HCT116 (cell line): ENCODE data around the gene ABCC8. TPM values are rescaled to one million over a fixed set of nuclear protein-coding genes. Genes with fewer than 3 reads are reported as not detected.

Experiments used
- ATAC-seq: fragments of 200-7000 bp; cut with Tn5 transposase; 2 replicates; pipeline ENCODE4 v1.9.1; 2020; ENCODE audit warnings: mild to moderate bottlenecking, moderate library complexity
- BruUV-seq: library from RNA; stranded (reverse); fragments of 400-500 nt; replicated peaks from 2 replicates; lab custom pipeline; 2021; lab: Mats Ljungman, UMichigan
- CTCF ChIA-PET: fragments of 300-600 bp; sonication (Branson Sonifier 250); formaldehyde crosslinking; loops from one replicate; lab custom pipeline; 2021; ENCODE audit warnings: antibody characterized with exemption; lab: Charles Lee
- POLR2A ChIA-PET: fragments of 300-600, 350-600 bp; sonication (Branson Sonifier 250); formaldehyde crosslinking; loops from one replicate; lab custom pipeline; 2021; ENCODE audit warnings: antibody characterized with exemption; lab: Charles Lee
- RAD21 ChIA-PET, 2 experiments: fragments of 300-600 bp; sonication (Branson Sonifier 250); formaldehyde crosslinking; loops; one replicate each; lab custom pipeline; 2023; ENCODE audit warnings: low total read pairs in 2 of 2; ENCODE audit not compliant: uncharacterized antibody in 2 of 2, unreplicated experiment in 2 of 2, low non-redundant PET in 1 of 2; lab: Charles Lee
- DNase-seq: peaks from one replicate; pipeline ENCODE4 v3.0.0-alpha.2; 2010; ENCODE audit warnings: low read depth, low spot score
- H2AFZ ChIP-seq: fragments of 200-600 bp; shearing (Covaris generic), sonication (generic); 2 replicates; pipeline ENCODE4 v1.6.1; 2017; ENCODE audit warnings: low read depth, mixed run types, mixed read lengths, antibody characterized with exemption, low read length; ENCODE audit not compliant: poor library complexity, severe bottlenecking
- H3K27ac ChIP-seq: 2 replicates; pipeline ENCODE4 v1.5.1; 2012; ENCODE audit warnings: low read depth, low read length
- H3K27me3 ChIP-seq: fragments of 200-600 bp; sonication (generic); 2 replicates; pipeline ENCODE4 v1.6.1; 2016; ENCODE audit warnings: mixed run types, low read length, mixed read lengths; ENCODE audit not compliant: insufficient read depth
- H3K36me3 ChIP-seq, 2 experiments: fragments of 200-500 bp in 1 of 2; fragments of 200-600 bp in 1 of 2; sonication (Bioruptor generic) in 1 of 2; sonication (generic) in 1 of 2; 2 replicates each; pipeline versions ENCODE4 v1.5.1 to v1.6.1; 2014 to 2016; ENCODE audit warnings: low read length in 2 of 2, inconsistent platforms in 1 of 2, mixed read lengths in 1 of 2, mixed run types in 1 of 2; ENCODE audit not compliant: insufficient read depth in 2 of 2, control insufficient read depth in 1 of 2
- H3K4me1 ChIP-seq, 2 experiments: fragments of 200-600 bp in 1 of 2; sonication (generic) in 1 of 2; 2 replicates each; pipeline versions ENCODE4 v1.5.1 to v1.6.1; 2012 to 2017; ENCODE audit warnings: low read length in 2 of 2, inconsistent platforms in 1 of 2, mild to moderate bottlenecking in 1 of 2, mixed read lengths in 1 of 2, mixed run types in 1 of 2, moderate library complexity in 1 of 2; ENCODE audit not compliant: insufficient read depth in 2 of 2, control insufficient read depth in 1 of 2
- H3K4me2 ChIP-seq: fragments of 200-600 bp; sonication (generic); 2 replicates; pipeline ENCODE4 v1.6.1; 2017; ENCODE audit warnings: mixed run types, low read length, mixed read lengths
- H3K4me3 ChIP-seq, 2 experiments: fragments of 200-600 bp in 1 of 2; sonication (generic) in 1 of 2; replicated peaks in 1 of 2; 2 replicates each; pipeline ENCODE4 v1.5.1; 2011 to 2016; ENCODE audit warnings: low read length in 2 of 2, control low read depth in 1 of 2, low read depth in 1 of 2, mild to moderate bottlenecking in 1 of 2, mixed read lengths in 1 of 2, mixed run types in 1 of 2
- H3K79me2 ChIP-seq: fragments of 200-600 bp; sonication (generic); 2 replicates; pipeline ENCODE4 v1.6.1; 2017; ENCODE audit warnings: mild to moderate bottlenecking, mixed run types, low read length, moderate library complexity, mixed read lengths; ENCODE audit not compliant: insufficient read depth
- H3K9ac ChIP-seq: fragments of 200-600 bp; sonication (generic); 2 replicates; pipeline ENCODE4 v1.6.1; 2016; ENCODE audit warnings: low read length, mixed read lengths
- H3K9me2 ChIP-seq: fragments of 200-600 bp; sonication (generic), shearing (Covaris generic); 2 replicates; pipeline ENCODE4 v1.6.1; 2017; ENCODE audit warnings: mixed run types, mild to moderate bottlenecking, moderate library complexity; ENCODE audit not compliant: insufficient read depth
- H3K9me3 ChIP-seq, 2 experiments: fragments of 200-500 bp in 1 of 2; fragments of 200-600 bp in 1 of 2; sonication (Bioruptor generic) in 1 of 2; sonication (generic) in 1 of 2; 2 replicates each; pipeline ENCODE4 v1.6.1; 2014 to 2017; ENCODE audit warnings: low read length in 2 of 2, mixed read lengths in 2 of 2, inconsistent platforms in 1 of 2, low read depth in 1 of 2, mild to moderate bottlenecking in 1 of 2, mixed run types in 1 of 2, moderate library complexity in 1 of 2; ENCODE audit not compliant: control insufficient read depth in 1 of 2, insufficient read depth in 1 of 2
- H4K20me1 ChIP-seq: fragments of 200-600 bp; sonication (generic), shearing (Covaris generic); 2 replicates; pipeline ENCODE4 v1.6.1; 2017; ENCODE audit warnings: mixed run types, mild to moderate bottlenecking, moderate library complexity; ENCODE audit not compliant: insufficient read depth
- CBX3 ChIP-seq: IDR thresholded peaks from 2 replicates; pipeline ENCODE4 v1.6.1; 2012; ENCODE audit warnings: low read depth
- ELF1 ChIP-seq: IDR thresholded peaks from 2 replicates; pipeline ENCODE4 v1.6.1; 2012; ENCODE audit warnings: low read depth, borderline replicate concordance
- EZH2 ChIP-seq: fragments of 200-600 bp; sonication (generic); IDR thresholded peaks from 2 replicates; pipeline ENCODE4 v1.6.1; 2017; ENCODE audit warnings: antibody characterized with exemption, mixed run types
- EZH2phosphoT487 ChIP-seq: fragments of 200-600 bp; IDR thresholded peaks from 2 replicates; pipeline ENCODE4 v1.6.1; 2018; ENCODE audit warnings: antibody characterized with exemption, borderline replicate concordance
- FOSL1 ChIP-seq: IDR thresholded peaks from 2 replicates; pipeline ENCODE4 v1.6.1; 2012; ENCODE audit warnings: low read depth
- POLR2A ChIP-seq: IDR thresholded peaks from 2 replicates; pipeline ENCODE4 v1.7.0; 2011; ENCODE audit warnings: borderline replicate concordance; ENCODE audit not compliant: insufficient read depth, insufficient read length; ENCODE audit errors: extremely low read depth
- RAD21 ChIP-seq: IDR thresholded peaks from 2 replicates; pipeline ENCODE4 v1.6.1; 2012; ENCODE audit warnings: low read depth, mild to moderate bottlenecking
- SIN3A ChIP-seq: IDR thresholded peaks from 2 replicates; pipeline ENCODE4 v1.6.1; 2012; ENCODE audit warnings: low read depth
- SP1 ChIP-seq: IDR thresholded peaks from 2 replicates; pipeline ENCODE4 v1.6.1; 2012; ENCODE audit warnings: low read depth
- YY1 ChIP-seq: IDR thresholded peaks from 2 replicates; pipeline ENCODE4 v1.6.1; 2011; ENCODE audit warnings: low read length, low read depth, moderate library complexity, mild to moderate bottlenecking; ENCODE audit not compliant: insufficient replicate concordance; ENCODE audit errors: extremely low read depth
- ZFX ChIP-seq: fragments of 450-650 bp; IDR thresholded peaks from 2 replicates; pipeline ENCODE4 v1.6.1; 2017
- ZNF274 ChIP-seq: fragments of 200-500 bp; sonication (Bioruptor generic); IDR thresholded peaks from 2 replicates; pipeline ENCODE4 v1.6.1; 2014; ENCODE audit warnings: mild to moderate bottlenecking, low read depth, low read length, inconsistent platforms
- intact Hi-C: fragments of 100-400 bp; cut with micrococcal nuclease; formaldehyde crosslinking; loops from 2 replicates; pipeline ENCODE4 v1.10.0; 2022
- total RNA-seq: library from RNA; stranded (reverse); gene quantifications from one replicate; pipeline ENCODE4 v1.2.1, GENCODE V29; 2021; ENCODE audit not compliant: unreplicated experiment
- TF ChIP-seq, protein P1 (sequence below), 3 experiments: fragments of 200-600 bp in 1 of 3; sonication (generic) in 1 of 3; IDR thresholded peaks in 2 of 3; conservative IDR thresholded peaks in 1 of 3; 2 replicates each; pipeline ENCODE4 v1.5.1; 2012 to 2017; ENCODE audit warnings: low read depth in 2 of 3, low read length in 2 of 3, antibody characterized with exemption in 1 of 3, borderline replicate concordance in 1 of 3, control low read depth in 1 of 3, mild to moderate bottlenecking in 1 of 3, mixed read lengths in 1 of 3, mixed run types in 1 of 3, moderate library complexity in 1 of 3; ENCODE audit not compliant: insufficient read depth in 1 of 3
- TF ChIP-seq, protein P2 (sequence below): IDR thresholded peaks from 2 replicates; pipeline ENCODE4 v1.6.1; 2011; ENCODE audit warnings: mild to moderate bottlenecking, low read length, moderate library complexity; ENCODE audit not compliant: insufficient replicate concordance; ENCODE audit errors: extremely low read depth
- TF ChIP-seq, protein P3 (sequence below): IDR thresholded peaks from 2 replicates; pipeline ENCODE4 v1.6.1; 2012

The ABCC8 gene
- total RNA-seq, 1 experiment from 2014 or later, result 0.39 TPM

DNA sequence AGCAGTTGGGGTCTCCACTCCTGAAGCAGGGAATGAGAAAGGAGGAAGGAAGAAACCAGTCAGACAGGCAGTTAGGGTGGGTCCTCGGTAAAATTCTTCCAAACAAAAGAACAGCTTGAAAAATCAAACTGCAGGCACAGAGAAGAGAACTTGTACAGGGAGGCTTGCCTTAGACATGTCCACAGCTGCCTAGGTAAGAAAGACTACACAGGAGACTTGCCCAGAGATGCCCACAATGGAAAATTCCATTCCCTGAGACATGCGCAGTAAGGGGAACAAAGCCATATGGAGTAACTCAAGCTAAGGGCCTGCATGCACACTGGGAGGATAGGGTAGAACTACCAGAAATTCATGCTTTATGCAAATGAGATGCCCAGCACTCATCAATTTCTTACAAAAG is 98.0 kb downstream of the ABCC8 start:
- H3K27me3 ChIP-seq, result no peaks in the 10 kb centered on the region
- H3K4me3 ChIP-seq, result no peak overlapping the region
- ATAC-seq, result no peak
- no peaks in the 10 kb centered on the region for H3K9me2 ChIP-seq
- TF ChIP-seq FOSL1 (no peak), ZNF274 (no peak), RAD21 (no peak)
- TF ChIP-seq, all 23 proteins: peak for 0
- H3K9me3 ChIP-seq, result peaks cover 8 to 11% of the 10 kb centered on the region in 2 experiments; a peak in 3 of 4 replicates
- no peaks in the 10 kb centered on the region for H4K20me1 ChIP-seq
- no peaks in the 10 kb centered on the region for H3K36me3 ChIP-seq
- H3K79me2 ChIP-seq, result no peaks in the 10 kb centered on the region
- POLR2A ChIA-PET, result no interaction called here
- no peak overlapping the region for H3K4me2 ChIP-seq
- RAD21 ChIA-PET, result no interaction called here
- intact Hi-C loops, result no loop called here
- H3K4me1 ChIP-seq, result no peaks in the 10 kb centered on the region
- no peak overlapping the region for H3K27ac ChIP-seq
- DNase-seq, result no peak
- H3K9ac ChIP-seq, result no peak overlapping the region
- H2AFZ ChIP-seq, result no peak overlapping the region
- CTCF ChIA-PET, result no interaction called here
- no TSS peak for BruUV-seq

DNA sequence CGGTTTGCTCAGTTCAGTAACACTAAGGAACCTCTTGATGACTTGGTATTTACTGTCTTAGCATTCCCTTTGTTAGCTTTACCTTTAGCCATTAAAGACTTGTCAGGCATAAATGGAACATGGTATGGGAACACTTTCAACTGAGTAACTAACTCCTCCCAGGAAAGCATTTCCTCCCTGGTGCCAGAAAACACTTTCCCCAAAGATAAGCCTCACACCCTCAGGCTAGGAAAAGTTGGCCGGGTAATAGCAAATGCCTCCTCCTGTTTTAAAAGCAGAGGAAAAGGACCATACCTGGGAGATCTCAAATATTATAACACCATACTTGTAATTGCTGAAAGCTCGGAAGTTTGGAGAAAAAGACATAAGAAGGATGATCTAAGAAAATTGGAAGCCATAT is 100.2 kb downstream of the ABCC8 start:
- Histone ChIP-seq H4K20me1 (no peaks in the 10 kb centered on the region), H3K4me2 (no peak overlapping the region), H3K36me3 (0 out of 4 replicates have a peak, but pooled peaks cover 0 to 3% of the 10 kb centered on the region in 2 experiments), H2AFZ (no peak overlapping the region), H3K9me2 (no peaks in the 10 kb centered on the region), H3K9ac (no peak overlapping the region), H3K9me3 (peaks cover 23 to 30% of the 10 kb centered on the region in 2 experiments; a peak in 3 of 4 replicates), H3K27ac (no peak overlapping the region), H3K27me3 (no peaks in the 10 kb centered on the region), H3K79me2 (no peaks in the 10 kb centered on the region), H3K4me1 (no peaks in the 10 kb centered on the region), H3K4me3 (no peak overlapping the region)
- RAD21 ChIA-PET, result no interaction called here
- intact Hi-C loops, result no loop called here
- CTCF ChIA-PET, result no interaction called here
- TF ChIP-seq, protein P1, sequence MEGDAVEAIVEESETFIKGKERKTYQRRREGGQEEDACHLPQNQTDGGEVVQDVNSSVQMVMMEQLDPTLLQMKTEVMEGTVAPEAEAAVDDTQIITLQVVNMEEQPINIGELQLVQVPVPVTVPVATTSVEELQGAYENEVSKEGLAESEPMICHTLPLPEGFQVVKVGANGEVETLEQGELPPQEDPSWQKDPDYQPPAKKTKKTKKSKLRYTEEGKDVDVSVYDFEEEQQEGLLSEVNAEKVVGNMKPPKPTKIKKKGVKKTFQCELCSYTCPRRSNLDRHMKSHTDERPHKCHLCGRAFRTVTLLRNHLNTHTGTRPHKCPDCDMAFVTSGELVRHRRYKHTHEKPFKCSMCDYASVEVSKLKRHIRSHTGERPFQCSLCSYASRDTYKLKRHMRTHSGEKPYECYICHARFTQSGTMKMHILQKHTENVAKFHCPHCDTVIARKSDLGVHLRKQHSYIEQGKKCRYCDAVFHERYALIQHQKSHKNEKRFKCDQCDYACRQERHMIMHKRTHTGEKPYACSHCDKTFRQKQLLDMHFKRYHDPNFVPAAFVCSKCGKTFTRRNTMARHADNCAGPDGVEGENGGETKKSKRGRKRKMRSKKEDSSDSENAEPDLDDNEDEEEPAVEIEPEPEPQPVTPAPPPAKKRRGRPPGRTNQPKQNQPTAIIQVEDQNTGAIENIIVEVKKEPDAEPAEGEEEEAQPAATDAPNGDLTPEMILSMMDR (IDR thresholded peaks at IDR 0.05 in 2 of 3, conservative IDR thresholded peaks at IDR 0.05 in 1 of 3; ENCODE audit: borderline replicate concordance in 1 of 3, insufficient read depth in 1 of 3, low read depth in 2 of 3, low read length in 2 of 3), result no peak
- TF ChIP-seq CBX3 (no peak), ELF1 (no peak), EZH2 (no peak), EZH2phosphoT487 (no peak), SP1 (no peak), SIN3A (no peak), FOSL1 (no peak), YY1 (no peak), ZFX (no peak), POLR2A (no peak)
- TF ChIP-seq, protein P2, sequence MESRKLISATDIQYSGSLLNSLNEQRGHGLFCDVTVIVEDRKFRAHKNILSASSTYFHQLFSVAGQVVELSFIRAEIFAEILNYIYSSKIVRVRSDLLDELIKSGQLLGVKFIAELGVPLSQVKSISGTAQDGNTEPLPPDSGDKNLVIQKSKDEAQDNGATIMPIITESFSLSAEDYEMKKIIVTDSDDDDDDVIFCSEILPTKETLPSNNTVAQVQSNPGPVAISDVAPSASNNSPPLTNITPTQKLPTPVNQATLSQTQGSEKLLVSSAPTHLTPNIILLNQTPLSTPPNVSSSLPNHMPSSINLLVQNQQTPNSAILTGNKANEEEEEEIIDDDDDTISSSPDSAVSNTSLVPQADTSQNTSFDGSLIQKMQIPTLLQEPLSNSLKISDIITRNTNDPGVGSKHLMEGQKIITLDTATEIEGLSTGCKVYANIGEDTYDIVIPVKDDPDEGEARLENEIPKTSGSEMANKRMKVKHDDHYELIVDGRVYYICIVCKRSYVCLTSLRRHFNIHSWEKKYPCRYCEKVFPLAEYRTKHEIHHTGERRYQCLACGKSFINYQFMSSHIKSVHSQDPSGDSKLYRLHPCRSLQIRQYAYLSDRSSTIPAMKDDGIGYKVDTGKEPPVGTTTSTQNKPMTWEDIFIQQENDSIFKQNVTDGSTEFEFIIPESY, result no peak
- TF ChIP-seq, protein P3, sequence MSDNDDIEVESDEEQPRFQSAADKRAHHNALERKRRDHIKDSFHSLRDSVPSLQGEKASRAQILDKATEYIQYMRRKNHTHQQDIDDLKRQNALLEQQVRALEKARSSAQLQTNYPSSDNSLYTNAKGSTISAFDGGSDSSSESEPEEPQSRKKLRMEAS, result no peak
- no TSS peak for BruUV-seq
- POLR2A ChIA-PET, result no interaction called here
- DNase-seq (no peak), ATAC-seq (no peak)
